Cardiac muscle cell (in vitro differentiated cells and primary cell): ENCODE results near the gene CFAP161. TPM values are rescaled to one million over a fixed set of nuclear protein-coding genes. Genes with fewer than 3 reads are reported as not detected.
A peak's percentile ranks its signal among the peaks of the same experiment; 100 is the strongest.

ENCODE experiments used
- DNase-seq, 2 donors: peaks; one replicate each; pipeline versions ENCODE4 v3.0.0 to v3.0.0-alpha.2; 2010 to 2017; ENCODE audit warnings: low read depth in 1 of 2, low spot score in 1 of 2
- H3K27ac ChIP-seq: fragments of 200-600 bp; sonication (generic); 2 replicates; pipeline ENCODE4 v1.5.1; 2016
- H3K27me3 ChIP-seq: fragments of 200-600 bp; sonication (generic); 2 replicates; pipeline ENCODE4 v1.6.0; 2016; ENCODE audit warnings: control low read depth
- H3K36me3 ChIP-seq: fragments of 200-600 bp; sonication (generic); 2 replicates; pipeline ENCODE4 v1.5.1; 2016; ENCODE audit warnings: control low read depth
- H3K4me1 ChIP-seq: fragments of 200-600 bp; sonication (generic); 2 replicates; pipeline ENCODE4 v1.8.1; 2017; ENCODE audit warnings: low read depth, mild to moderate bottlenecking, mixed run types
- H3K4me3 ChIP-seq: fragments of 200-600 bp; sonication (generic); 2 replicates; pipeline ENCODE4 v1.5.1; 2016; ENCODE audit warnings: mild to moderate bottlenecking
- H3K9me3 ChIP-seq: fragments of 200-600 bp; sonication (generic); 2 replicates; pipeline ENCODE4 v1.5.1; 2017; ENCODE audit warnings: low read depth, mild to moderate bottlenecking, control low read depth
- CTCF ChIP-seq: IDR thresholded peaks from 2 replicates; pipeline ENCODE4 v1.5.1; 2012; ENCODE audit warnings: low read depth, mild to moderate bottlenecking, low read length
- polyA plus RNA-seq: library from polyadenylated mRNA; unstranded; fragments of >200 nt; fragmentation: Nextera tagmentation; extraction: Ambion mirVana; gene quantifications from 2 replicates; pipeline ENCODE4 v1.2.1, GENCODE V29; 2016
- total RNA-seq: library from RNA; depleted of rRNA; stranded (reverse); fragments of >200 nt; gene quantifications from 2 replicates; pipeline ENCODE4 v1.2.3, GENCODE V29; 2016

Gene CFAP161
- total and polyA plus RNA-seq, 2 experiments from 2014 or later = not detected

DNA sequence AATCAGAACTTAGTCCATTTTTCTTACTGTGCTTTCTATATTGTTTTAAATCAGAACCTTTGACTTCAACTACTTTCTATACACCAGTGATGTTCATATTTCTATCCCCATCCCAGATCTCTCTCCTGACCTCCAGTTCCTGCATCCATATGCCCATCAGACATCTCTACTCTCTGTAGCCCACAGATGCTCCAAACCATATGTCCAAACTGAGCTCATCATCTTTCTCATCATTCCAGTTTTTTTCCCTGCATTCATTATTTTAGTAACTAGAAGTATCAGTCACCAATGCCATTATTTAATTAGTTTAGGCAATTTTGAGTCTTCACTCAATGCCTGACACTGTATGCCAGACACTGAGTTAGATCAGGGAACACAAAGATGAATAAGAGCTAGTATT lies 37.2 kb downstream of the CFAP161 start:
- H3K9me3 ChIP-seq = no peaks in the 10 kb centered on the region
- H3K36me3 ChIP-seq = no peaks in the 10 kb centered on the region
- H3K4me1 ChIP-seq = no peaks in the 10 kb centered on the region
- no peak for TF ChIP-seq CTCF
- no peak overlapping the region for H3K27ac ChIP-seq
- peaks cover 14% of the 10 kb centered on the region for H3K27me3 ChIP-seq
- no peak overlapping the region for H3K4me3 ChIP-seq
- no peak for DNase-seq

- H3K4me3 ChIP-seq = no peak overlapping the region
- no peaks in the 10 kb centered on the region for H3K9me3 ChIP-seq
- no peaks in the 10 kb centered on the region for H3K36me3 ChIP-seq
- TF ChIP-seq CTCF = no peak
- H3K27ac ChIP-seq = no peak overlapping the region
- H3K27me3 ChIP-seq = peaks cover 14% of the 10 kb centered on the region
- no peak for DNase-seq
- H3K4me1 ChIP-seq = no peaks in the 10 kb centered on the region
These were observed 40.2 kb downstream of the CFAP161 start for GRCh38 chr15:81174125-81174791.

GRCh38 chr15:81174792-81175327 lies 40.8 kb downstream of the CFAP161 start:
- peak in 1 of 2 donors; percentile 13 for DNase-seq
- TF ChIP-seq CTCF = no peak

GRCh38 chr15:81175496-81175895 lies 41.4 kb downstream of the CFAP161 start:
- Histone ChIP-seq H3K4me1 (no peaks in the 10 kb centered on the region), H3K4me3 (no peak overlapping the region), H3K9me3 (no peaks in the 10 kb centered on the region), H3K36me3 (no peaks in the 10 kb centered on the region), H3K27me3 (peaks cover 14% of the 10 kb centered on the region), H3K27ac (no peak overlapping the region)
- DNase-seq = no peak
- no peak for TF ChIP-seq CTCF

More at GRCh38 chr15:81174792-81175327, 40.8 kb downstream of the CFAP161 start:
- H3K36me3 ChIP-seq = no peaks in the 10 kb centered on the region
- no peak overlapping the region for H3K27ac ChIP-seq
- H3K4me3 ChIP-seq = no peak overlapping the region
- H3K27me3 ChIP-seq = peaks cover 14% of the 10 kb centered on the region
- H3K4me1 ChIP-seq = no peaks in the 10 kb centered on the region
- no peaks in the 10 kb centered on the region for H3K9me3 ChIP-seq

DNA sequence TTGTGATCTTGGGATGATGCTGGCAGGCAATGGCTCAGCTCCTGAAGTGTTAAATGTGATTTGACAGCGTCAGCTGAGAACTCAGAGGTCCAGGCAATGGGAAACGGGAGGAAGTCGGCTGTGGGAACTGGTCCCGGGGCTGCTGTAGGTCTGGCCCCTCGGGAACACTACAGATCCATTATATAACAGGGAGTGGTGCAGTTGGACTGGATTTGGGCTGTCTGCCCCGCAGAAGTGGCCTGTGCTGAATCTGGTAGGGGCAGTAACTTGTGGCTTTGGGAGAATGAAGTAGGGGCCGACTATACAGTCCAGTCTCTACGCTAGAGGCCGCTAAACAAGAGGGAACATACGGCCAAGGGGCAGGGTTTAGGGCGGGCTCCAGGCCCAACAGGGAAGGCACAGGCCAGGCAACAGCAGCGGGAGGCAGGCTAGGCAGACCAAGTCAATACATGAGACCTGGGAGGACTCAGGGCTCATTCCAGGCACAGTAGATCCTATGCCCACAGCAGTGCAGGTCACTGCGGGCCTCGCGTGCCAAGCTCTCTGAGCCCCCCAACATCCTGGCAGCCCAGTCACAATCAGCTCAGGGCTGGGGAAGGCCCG lies 42.3 kb downstream of the CFAP161 start:
- no peaks in the 10 kb centered on the region for H3K36me3 ChIP-seq
- H3K27me3 ChIP-seq = peaks cover 9% of the 10 kb centered on the region
- peak in 1 of 2 donors; percentile 40 for DNase-seq
- TF ChIP-seq CTCF = peak; percentile 26
- H3K9me3 ChIP-seq = no peaks in the 10 kb centered on the region
- H3K4me3 ChIP-seq = no peak overlapping the region
- H3K27ac ChIP-seq = no peak overlapping the region
- no peaks in the 10 kb centered on the region for H3K4me1 ChIP-seq
